CD4-positive, alpha-beta memory T cell (primary cell): ENCODE measurements around the gene CDK6. TPM values are rescaled to one million over a fixed set of nuclear protein-coding genes. Genes with fewer than 3 reads are reported as not detected.

ENCODE experiments used
- CTCF ChIA-PET: fragments of 350-600 bp; sonication (Branson Sonifier 250); formaldehyde crosslinking; loops from one replicate; lab custom pipeline; 2021; ENCODE audit warnings: inconsistent platforms; ENCODE audit not compliant: partially characterized antibody; lab: Charles Lee
- POLR2A ChIA-PET: fragments of 350-600 bp; sonication (Branson Sonifier 250); formaldehyde crosslinking; loops from one replicate; lab custom pipeline; 2021; ENCODE audit not compliant: partially characterized antibody; lab: Charles Lee
- DNase-seq, 5 donors: peaks; one replicate each; pipeline versions ENCODE4 v3.0.0 to v3.0.0-alpha.2; 2020 to 2022; ENCODE audit warnings: mixed read lengths in 1 of 5
- H3K27ac ChIP-seq: one replicate; pipeline ENCODE4 v1.7.0; 2013; ENCODE audit warnings: low read depth, low read length
- H3K27me3 ChIP-seq: 2 replicates; pipeline ENCODE4 v1.7.0; 2013; ENCODE audit warnings: mild to moderate bottlenecking, low read length, moderate library complexity; ENCODE audit not compliant: insufficient read depth
- H3K36me3 ChIP-seq: 2 replicates; pipeline ENCODE4 v1.7.0; 2013; ENCODE audit warnings: mild to moderate bottlenecking, low read length, moderate library complexity; ENCODE audit not compliant: insufficient read depth
- H3K4me1 ChIP-seq: 2 replicates; pipeline ENCODE4 v1.7.0; 2013; ENCODE audit warnings: mild to moderate bottlenecking, low read length, moderate library complexity; ENCODE audit not compliant: insufficient read depth
- H3K4me3 ChIP-seq, 2 donors: one replicate each; pipeline ENCODE4 v1.7.0; 2013; ENCODE audit warnings: low read length in 2 of 2, mild to moderate bottlenecking in 1 of 2
- H3K9me3 ChIP-seq, 2 donors: one replicate each; pipeline ENCODE4 v1.7.0; 2013; ENCODE audit warnings: low read length in 2 of 2, control low read depth in 1 of 2; ENCODE audit not compliant: control insufficient read depth in 1 of 2
- H3K27ac Mint-ChIP-seq, 7 donors: one replicate each; pipeline ENCODE4 v1.8.0; 2020 to 2021; ENCODE audit warnings: mixed read lengths in 7 of 7, mild to moderate bottlenecking in 6 of 7, inconsistent platforms in 3 of 7, moderate library complexity in 3 of 7
- H3K27me3 Mint-ChIP-seq, 2 donors: one replicate each; pipeline ENCODE4 v1.8.0; 2020 to 2021; ENCODE audit warnings: mixed read lengths in 2 of 2
- H3K36me3 Mint-ChIP-seq, 2 donors: one replicate each; pipeline ENCODE4 v1.8.0; 2020 to 2021; ENCODE audit warnings: mixed read lengths in 2 of 2, inconsistent platforms in 1 of 2, mild to moderate bottlenecking in 1 of 2
- H3K4me1 Mint-ChIP-seq, 4 donors: one replicate each; pipeline ENCODE4 v1.8.0; 2020 to 2021; ENCODE audit warnings: mixed read lengths in 4 of 4, mild to moderate bottlenecking in 1 of 4
- H3K4me3 Mint-ChIP-seq, 8 donors: one replicate each; pipeline ENCODE4 v1.8.0; 2020 to 2021; ENCODE audit warnings: mixed read lengths in 8 of 8, mild to moderate bottlenecking in 7 of 8, moderate library complexity in 6 of 8, inconsistent platforms in 3 of 8
- H3K9me3 Mint-ChIP-seq, 8 donors: one replicate each; pipeline ENCODE4 v1.8.0; 2020 to 2021; ENCODE audit warnings: mixed read lengths in 8 of 8, mild to moderate bottlenecking in 5 of 8, inconsistent platforms in 3 of 8, moderate library complexity in 1 of 8
- intact Hi-C: fragments of 100-400 bp; cut with micrococcal nuclease; formaldehyde crosslinking; loops from one replicate; pipeline ENCODE4 v1.15.1; 2023
- polyA plus RNA-seq, 2 donors: library from polyadenylated mRNA; unstranded; fragments of 300-500 nt; fragmentation: Illumina TruSeq; gene quantifications; one replicate each; pipeline ENCODE4 v1.2.3, GENCODE V29; 2021
- total RNA-seq, 2 experiments: library from RNA; stranded (reverse); gene quantifications; one replicate each; pipeline ENCODE4 v1.2.3, GENCODE V29; 2021

The CDK6 gene
- total and polyA plus RNA-seq, 4 experiments from 2014 or later, result 18.4 to 23.6 (median 21.1) TPM

DNA sequence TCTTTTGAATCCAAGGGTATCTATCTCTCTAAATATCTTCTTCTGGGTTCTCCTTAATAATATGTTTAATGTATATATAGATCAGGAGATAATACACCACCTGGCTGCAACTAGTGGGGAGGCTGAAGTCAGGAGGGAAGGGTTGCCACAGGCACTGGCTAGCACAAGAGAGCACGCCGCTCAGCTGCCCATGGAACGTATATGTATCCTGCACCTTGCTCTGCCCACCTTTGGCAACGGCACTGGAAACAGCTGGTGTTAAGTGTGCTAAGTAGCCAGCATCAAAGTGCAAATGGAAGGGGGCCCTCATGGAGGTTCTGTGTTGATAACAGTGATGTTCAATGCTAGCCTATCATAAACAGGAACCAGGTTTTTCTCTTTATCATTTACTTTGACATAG is 196.4 kb downstream of the CDK6 start:
- Mint-ChIP-seq H3K36me3 (peaks cover 1 to 4% of the 10 kb centered on the region in 2 donors), H3K4me1 (peaks cover 45 to 67% (median 54%) of the 10 kb centered on the region in 4 donors), H3K4me3 (peak overlapping the region in 3 of 8 donors; percentile 68 to 74 (median 73)), H3K27ac (peak overlapping the region in 5 of 7 donors; percentile 11 to 74 (median 49)), H3K9me3 (no peaks in the 10 kb centered on the region), H3K27me3 (no peaks in the 10 kb centered on the region)
- ChIA-PET POLR2A (interaction anchor here (0.9 kb wide), 1 partner anchor 10 kb away, joined by 3 read pairs; no protein-coding TSS in a partner anchor), CTCF (interaction anchor here (1.8 kb wide), 1 partner anchor 12 kb away, joined by 5 read pairs; no protein-coding TSS in a partner anchor)
- Histone ChIP-seq H3K9me3 (no peaks in the 10 kb centered on the region), H3K36me3 (no peaks in the 10 kb centered on the region), H3K4me3 (no peak overlapping the region), H3K4me1 (peaks cover 51% of the 10 kb centered on the region), H3K27me3 (no peaks in the 10 kb centered on the region), H3K27ac (peak overlapping the region; percentile 6)
- no peak for DNase-seq
- intact Hi-C loops, result loop anchor here (5.0 kb wide), 1 partner anchor 42 kb away; no protein-coding TSS in a partner anchor

DNA sequence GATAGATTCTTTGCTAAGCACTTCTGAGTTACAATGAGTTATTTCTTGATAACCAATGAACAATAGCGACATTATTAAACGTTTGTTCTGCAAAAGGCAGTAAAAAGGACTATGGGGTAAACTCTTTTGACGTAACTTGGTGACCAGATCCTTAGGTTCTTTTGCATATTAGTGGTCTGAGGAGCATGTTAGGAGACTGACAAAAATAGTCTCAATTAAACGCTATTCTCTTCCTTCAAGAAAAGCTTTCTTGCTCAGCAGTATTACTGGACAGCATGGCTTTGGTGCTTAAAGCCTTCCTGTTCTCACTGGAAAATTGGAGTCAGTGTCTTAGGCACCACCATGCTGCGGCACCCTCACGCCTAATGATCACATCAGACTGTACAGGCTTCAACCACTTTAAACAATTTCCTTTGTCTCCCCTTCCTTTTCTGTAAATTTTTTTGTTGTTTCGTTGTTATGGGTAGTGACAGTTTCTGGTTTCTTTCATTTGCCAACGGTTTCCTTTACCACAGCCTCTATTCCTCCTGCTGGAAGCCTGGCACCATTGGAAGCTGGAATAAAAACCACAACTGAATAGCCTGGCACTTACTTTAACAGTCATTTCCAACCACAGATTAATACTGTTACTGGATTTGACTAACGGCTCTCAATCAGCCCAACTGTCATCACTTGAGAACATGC is 197.0 kb downstream of the CDK6 start:
- Histone ChIP-seq H3K27me3 (no peaks in the 10 kb centered on the region), H3K4me3 (peak overlapping the region in 1 of 2 donors; percentile 7), H3K36me3 (no peaks in the 10 kb centered on the region), H3K27ac (peak overlapping the region; percentile 6), H3K9me3 (no peaks in the 10 kb centered on the region), H3K4me1 (peaks cover 56% of the 10 kb centered on the region)
- DNase-seq, result peak in 1 of 5 donors; percentile 44
- H3K27me3 Mint-ChIP-seq, result no peaks in the 10 kb centered on the region
- peak overlapping the region in 7 of 8 donors; percentile 14 to 74 (median 68) for H3K4me3 Mint-ChIP-seq
- H3K27ac Mint-ChIP-seq, result peak overlapping the region; percentile 54 to 87 (median 71)
- H3K36me3 Mint-ChIP-seq, result peaks cover 1 to 4% of the 10 kb centered on the region in 2 donors
- POLR2A ChIA-PET, result no interaction called here
- peaks cover 46 to 63% (median 54%) of the 10 kb centered on the region in 4 donors for H3K4me1 Mint-ChIP-seq
- H3K9me3 Mint-ChIP-seq, result no peaks in the 10 kb centered on the region
- CTCF ChIA-PET, result no interaction called here
- intact Hi-C loops, result no loop called here

DNA sequence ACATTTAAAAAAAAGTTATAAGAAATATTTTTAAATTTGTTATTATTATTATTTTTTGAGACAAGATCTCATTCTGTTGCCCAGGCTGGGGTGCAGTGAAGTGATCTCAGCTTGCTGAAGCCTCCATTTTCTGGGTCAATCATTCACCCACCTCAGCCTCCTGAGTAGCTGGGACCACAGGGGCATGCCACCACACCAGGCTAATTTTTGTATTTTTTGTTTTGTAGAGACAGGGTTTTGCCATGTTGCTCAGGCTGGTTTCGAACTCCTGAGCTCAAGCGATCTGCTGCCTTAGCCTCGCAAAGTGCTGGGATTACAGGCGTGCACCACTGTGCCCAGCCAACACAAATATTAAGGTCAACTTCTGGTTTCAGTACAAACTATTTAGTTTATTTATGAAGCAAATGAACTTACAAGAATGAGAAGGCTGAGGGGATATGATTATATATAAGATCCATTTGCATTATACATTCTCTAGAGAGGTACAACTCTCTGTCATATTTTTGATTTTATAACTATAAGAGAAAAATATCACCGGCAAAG is 200.3 kb downstream of the CDK6 start:
- DNase-seq, result no peak
- H3K27ac Mint-ChIP-seq, result no peak overlapping the region
- H3K4me3 ChIP-seq, result no peak overlapping the region
- no peaks in the 10 kb centered on the region for H3K9me3 ChIP-seq
- ChIA-PET CTCF (interaction anchor here (0.8 kb wide), 1 partner anchor 16 kb away, joined by 3 read pairs; no protein-coding TSS in a partner anchor), POLR2A (no interaction called here)
- intact Hi-C loops, result no loop called here
- H3K27me3 Mint-ChIP-seq, result no peaks in the 10 kb centered on the region
- H3K4me3 Mint-ChIP-seq, result no peak overlapping the region
- no peaks in the 10 kb centered on the region for H3K9me3 Mint-ChIP-seq
- no peaks in the 10 kb centered on the region for H3K36me3 ChIP-seq
- H3K27me3 ChIP-seq, result no peaks in the 10 kb centered on the region
- H3K4me1 Mint-ChIP-seq, result peaks cover 50 to 68% (median 56%) of the 10 kb centered on the region in 4 donors
- H3K36me3 Mint-ChIP-seq, result peaks cover 4 to 5% of the 10 kb centered on the region in 2 donors
- H3K27ac ChIP-seq, result no peak overlapping the region
- H3K4me1 ChIP-seq, result peaks cover 61% of the 10 kb centered on the region

DNA sequence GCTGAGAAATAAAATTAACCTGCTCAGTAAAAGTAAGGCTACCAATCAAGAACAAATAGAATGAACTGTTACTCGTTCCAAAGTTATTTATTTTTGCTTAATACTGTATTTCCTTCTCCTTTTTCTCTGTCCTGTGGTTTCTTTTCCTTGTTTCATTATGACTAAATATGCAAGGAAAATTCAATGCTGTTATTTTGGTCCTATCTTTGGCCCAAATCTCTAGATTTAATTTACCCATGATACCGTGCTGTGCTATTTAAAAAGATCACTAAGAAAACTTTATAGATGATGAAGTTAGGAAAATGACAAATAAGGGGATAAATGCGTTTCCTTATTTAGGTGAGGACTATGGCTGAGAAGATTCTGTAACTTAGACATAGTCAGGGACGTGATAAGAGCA is 200.8 kb downstream of the CDK6 start:
- CTCF ChIA-PET, result interaction anchor here (0.8 to 4.4 kb wide), 2 partner anchors 15 kb away, joined by 3 to 31 read pairs; no protein-coding TSS in a partner anchor
- H3K36me3 Mint-ChIP-seq, result peaks cover 5 to 9% of the 10 kb centered on the region in 2 donors
- no peak for DNase-seq
- H3K9me3 Mint-ChIP-seq, result no peaks in the 10 kb centered on the region
- H3K36me3 ChIP-seq, result no peaks in the 10 kb centered on the region
- no peaks in the 10 kb centered on the region for H3K27me3 Mint-ChIP-seq
- no peak overlapping the region for H3K27ac ChIP-seq
- H3K9me3 ChIP-seq, result no peaks in the 10 kb centered on the region
- H3K4me1 Mint-ChIP-seq, result peaks cover 48 to 66% (median 57%) of the 10 kb centered on the region in 4 donors
- no peak overlapping the region for H3K4me3 Mint-ChIP-seq
- no peak overlapping the region for H3K4me3 ChIP-seq
- intact Hi-C loops, result no loop called here
- POLR2A ChIA-PET, result no interaction called here
- peak overlapping the region in 4 of 7 donors; percentile 29 to 85 (median 80) for H3K27ac Mint-ChIP-seq
- no peaks in the 10 kb centered on the region for H3K27me3 ChIP-seq
- H3K4me1 ChIP-seq, result peaks cover 60% of the 10 kb centered on the region

DNA sequence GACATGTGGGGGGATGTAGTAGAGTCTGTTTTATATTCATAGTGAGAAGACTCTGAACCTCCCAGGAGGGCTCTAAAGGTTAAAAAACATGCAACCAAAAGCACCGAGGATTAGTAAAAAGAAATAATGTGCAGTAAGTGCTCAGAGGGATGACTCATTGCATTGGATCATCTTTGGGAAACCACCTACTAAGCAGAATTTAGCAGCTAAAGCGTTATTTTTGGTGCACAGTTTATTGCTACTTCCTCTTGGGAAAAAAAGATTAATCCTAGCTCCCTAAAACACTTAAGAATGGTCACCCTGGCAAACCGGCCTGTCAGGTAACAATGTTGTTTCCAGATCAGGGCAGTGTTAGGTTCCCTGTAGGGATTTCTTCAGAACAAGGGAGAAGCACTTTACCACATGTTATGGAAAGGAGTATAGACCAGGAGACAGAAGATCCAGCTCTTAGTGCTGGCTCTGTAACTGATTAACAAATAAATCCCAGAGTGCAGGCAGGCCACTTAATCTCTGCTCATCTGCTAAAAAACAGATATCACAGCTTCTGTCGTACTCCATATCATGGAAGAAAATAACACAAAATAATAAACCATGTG is 201.4 kb downstream of the CDK6 start:
- POLR2A ChIA-PET, result no interaction called here

DNA sequence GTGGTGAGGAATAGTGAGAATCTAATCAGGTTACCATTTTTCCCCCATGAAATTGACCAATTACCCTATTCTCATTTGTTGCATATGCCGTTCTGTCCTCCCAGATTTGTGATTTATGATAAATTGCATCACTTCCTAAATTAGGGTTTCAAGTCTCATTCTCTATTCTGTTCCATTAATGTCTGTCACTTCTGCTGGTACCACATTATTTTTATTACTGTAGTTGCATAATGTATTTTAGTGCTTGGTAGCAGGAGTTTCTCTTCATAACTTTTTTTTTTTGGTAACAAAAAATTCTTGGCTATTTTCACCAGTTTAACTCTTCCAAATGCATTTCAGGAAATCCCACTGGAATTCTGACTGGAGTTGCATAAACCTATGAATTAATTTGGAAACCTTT is 202.2 kb downstream of the CDK6 start:
- Mint-ChIP-seq H3K4me3 (no peak overlapping the region), H3K9me3 (peaks cover 0 to 4% (median under 1%) of the 10 kb centered on the region in 8 donors), H3K4me1 (peaks cover 38 to 52% (median 45%) of the 10 kb centered on the region in 4 donors), H3K27me3 (no peaks in the 10 kb centered on the region), H3K27ac (peak overlapping the region in 3 of 7 donors; percentile 1 to 83 (median 42)), H3K36me3 (peaks cover 6 to 17% of the 10 kb centered on the region in 2 donors)
- ChIA-PET CTCF (interaction anchor here (0.6 to 4.4 kb wide), 4 partner anchors 13 to 202 kb away, joined by 3 to 31 read pairs (median 3); partner anchors contain the start of gene CDK6), POLR2A (no interaction called here)
- H3K27me3 ChIP-seq, result no peaks in the 10 kb centered on the region
- intact Hi-C loops, result no loop called here
- no peak for DNase-seq
- no peaks in the 10 kb centered on the region for H3K36me3 ChIP-seq
- no peak overlapping the region for H3K4me3 ChIP-seq
- H3K4me1 ChIP-seq, result peaks cover 47% of the 10 kb centered on the region
- no peak overlapping the region for H3K27ac ChIP-seq
- no peaks in the 10 kb centered on the region for H3K9me3 ChIP-seq

More for the DNA sequence above, 201.4 kb downstream of the CDK6 start:
- CTCF ChIA-PET, result interaction anchor here (0.7 to 4.4 kb wide), 2 partner anchors 14 to 198 kb away, joined by 4 to 31 read pairs; no protein-coding TSS in a partner anchor
- intact Hi-C loops, result no loop called here
- no peak overlapping the region for H3K27ac ChIP-seq
- Mint-ChIP-seq H3K27me3 (no peaks in the 10 kb centered on the region), H3K4me1 (peaks cover 46 to 61% (median 53%) of the 10 kb centered on the region in 4 donors), H3K27ac (peak overlapping the region in 3 of 7 donors; percentile 67 to 85 (median 78)), H3K4me3 (peak overlapping the region in 1 of 8 donors; percentile 20), H3K9me3 (peaks cover 0 to 4% (median under 1%) of the 10 kb centered on the region in 8 donors), H3K36me3 (peaks cover 5 to 13% of the 10 kb centered on the region in 2 donors)
- H3K4me3 ChIP-seq, result no peak overlapping the region
- H3K9me3 ChIP-seq, result no peaks in the 10 kb centered on the region
- H3K4me1 ChIP-seq, result peaks cover 55% of the 10 kb centered on the region
- no peaks in the 10 kb centered on the region for H3K36me3 ChIP-seq
- no peaks in the 10 kb centered on the region for H3K27me3 ChIP-seq
- DNase-seq, result no peak
